ENCODE results near the gene FBXO47. TPM values are rescaled to one million over a fixed set of nuclear protein-coding genes. Genes with fewer than 3 reads are reported as not detected.

Gene FBXO47
- total RNA-seq, 1 experiment from 2014 or later, result not detected

- no TSS peak for BruUV-seq (replicated peaks)
- Mint-ChIP-seq H3K4me3 (ENCODE audit: low read depth, unreplicated experiment) (no peak overlapping the region), H3K27ac (ENCODE audit: unreplicated experiment) (peak overlapping the region; percentile 6), H3K36me3 (ENCODE audit: insufficient read depth, unreplicated experiment) (peaks cover 87% of the 10 kb centered on the region), H3K9me3 (ENCODE audit: low read depth, unreplicated experiment) (no peaks in the 10 kb centered on the region), H3K27me3 (ENCODE audit: unreplicated experiment) (no peaks in the 10 kb centered on the region), H3K4me1 (ENCODE audit: low read depth, unreplicated experiment) (peaks cover 11% of the 10 kb centered on the region)
- CTCF ChIA-PET, result no interaction called here
- no peak for TF ChIP-seq CTCF (IDR thresholded peaks at IDR 0.05; ENCODE audit: unreplicated experiment)
- no peak for DNase-seq
- intact Hi-C loops (cut with micrococcal nuclease; ENCODE audit: unreplicated experiment), result no loop called here
Measured at GRCh38 chr17:38907930-38908675, 59.1 kb downstream of the FBXO47 start.

- TF ChIP-seq CTCF (IDR thresholded peaks at IDR 0.05; ENCODE audit: unreplicated experiment), result no peak
- H3K36me3 Mint-ChIP-seq (ENCODE audit: insufficient read depth, unreplicated experiment), result peaks cover 89% of the 10 kb centered on the region
- CTCF ChIA-PET, result no interaction called here
- no peak for DNase-seq
- intact Hi-C loops (cut with micrococcal nuclease; ENCODE audit: unreplicated experiment), result no loop called here
- no peak overlapping the region for H3K27ac Mint-ChIP-seq (ENCODE audit: unreplicated experiment)
- no peak overlapping the region for H3K4me3 Mint-ChIP-seq (ENCODE audit: low read depth, unreplicated experiment)
- H3K9me3 Mint-ChIP-seq (ENCODE audit: low read depth, unreplicated experiment), result no peaks in the 10 kb centered on the region
- no peaks in the 10 kb centered on the region for H3K27me3 Mint-ChIP-seq (ENCODE audit: unreplicated experiment)
- BruUV-seq (replicated peaks), result no TSS peak
- H3K4me1 Mint-ChIP-seq (ENCODE audit: low read depth, unreplicated experiment), result peaks cover 11% of the 10 kb centered on the region
Measured at GRCh38 chr17:38906460-38907228, 60.6 kb downstream of the FBXO47 start.

- BruUV-seq (replicated peaks), result no TSS peak
- CTCF ChIA-PET, result no interaction called here
- no peak for DNase-seq
- H3K27ac Mint-ChIP-seq (ENCODE audit: unreplicated experiment), result no peak overlapping the region
- H3K27me3 Mint-ChIP-seq (ENCODE audit: unreplicated experiment), result no peaks in the 10 kb centered on the region
- intact Hi-C loops (cut with micrococcal nuclease; ENCODE audit: unreplicated experiment), result no loop called here
- no peak for TF ChIP-seq CTCF (IDR thresholded peaks at IDR 0.05; ENCODE audit: unreplicated experiment)
- H3K4me1 Mint-ChIP-seq (ENCODE audit: low read depth, unreplicated experiment), result peaks cover 18% of the 10 kb centered on the region
- H3K4me3 Mint-ChIP-seq (ENCODE audit: low read depth, unreplicated experiment), result no peak overlapping the region
- no peaks in the 10 kb centered on the region for H3K9me3 Mint-ChIP-seq (ENCODE audit: low read depth, unreplicated experiment)
- H3K36me3 Mint-ChIP-seq (ENCODE audit: insufficient read depth, unreplicated experiment), result peaks cover 90% of the 10 kb centered on the region
Measured at GRCh38 chr17:38905375-38905774, 61.8 kb downstream of the FBXO47 start.

GRCh38 chr17:38904892-38905291 is 62.3 kb downstream of the FBXO47 start:
- no peak overlapping the region for H3K4me3 Mint-ChIP-seq (ENCODE audit: low read depth, unreplicated experiment)

More at GRCh38 chr17:38904892-38905291, 62.3 kb downstream of the FBXO47 start:
- Mint-ChIP-seq H3K4me1 (ENCODE audit: low read depth, unreplicated experiment) (peaks cover 18% of the 10 kb centered on the region), H3K27me3 (ENCODE audit: unreplicated experiment) (no peaks in the 10 kb centered on the region), H3K27ac (ENCODE audit: unreplicated experiment) (no peak overlapping the region), H3K9me3 (ENCODE audit: low read depth, unreplicated experiment) (no peaks in the 10 kb centered on the region), H3K36me3 (ENCODE audit: insufficient read depth, unreplicated experiment) (peaks cover 87% of the 10 kb centered on the region)
- no TSS peak for BruUV-seq (replicated peaks)
- TF ChIP-seq CTCF (IDR thresholded peaks at IDR 0.05; ENCODE audit: unreplicated experiment), result no peak
- intact Hi-C loops (cut with micrococcal nuclease; ENCODE audit: unreplicated experiment), result no loop called here
- CTCF ChIA-PET, result interaction anchor here (0.7 kb wide), 2 partner anchors 18 to 410 kb away, joined by 3 to 5 read pairs; no protein-coding TSS in a partner anchor
- no peak for DNase-seq
